HG03432 (cell line): ENCODE data around the gene FILIP1L.

ENCODE experiments used
- ATAC-seq: cut with Tn5 transposase; IDR thresholded peaks from one replicate; pipeline ENCODE4 v1.9.1; 2021; ENCODE audit warnings: mild to moderate bottlenecking, moderate library complexity; ENCODE audit not compliant: unreplicated experiment

The FILIP1L gene

GRCh38 chr3:99818818-99819217 is 295.5 kb downstream of the FILIP1L start:
- no peak for ATAC-seq

GRCh38 chr3:99817437-99818240 is 296.7 kb downstream of the FILIP1L start, which contains the start of gene CMSS1:
TSS of gene CMSS1 (plus strand) at chr3:99817862.
- peak; percentile 98 for ATAC-seq

GRCh38 chr3:99817047-99817436 is 297.3 kb downstream of the FILIP1L start:
- ATAC-seq = no peak

- ATAC-seq = no peak
These were observed 303.9 kb downstream of the FILIP1L start for GRCh38 chr3:99810403-99810802.

- no peak for ATAC-seq
These were observed 304.7 kb downstream of the FILIP1L start for GRCh38 chr3:99809565-99809964.

- ATAC-seq = peak; percentile 60
These were observed 306.0 kb downstream of the FILIP1L start for GRCh38 chr3:99808163-99808794.

- ATAC-seq = no peak
These were observed 309.1 kb downstream of the FILIP1L start for GRCh38 chr3:99805160-99805559.

- ATAC-seq = no peak
These were observed 311.0 kb downstream of the FILIP1L start for GRCh38 chr3:99803297-99803696.

- no peak for ATAC-seq
These were observed 314.9 kb downstream of the FILIP1L start for GRCh38 chr3:99799422-99799821.

- no peak for ATAC-seq
These were observed 318.7 kb downstream of the FILIP1L start for GRCh38 chr3:99795573-99795972.

GRCh38 chr3:99794485-99794884 is 319.8 kb downstream of the FILIP1L start:
- ATAC-seq = no peak

- peak; percentile 85 for ATAC-seq
These were observed 325.1 kb downstream of the FILIP1L start for GRCh38 chr3:99789011-99789721.
